ENCODE results near the gene GOSR1.

GRCh38 chr17:30450125-30451027 is 26.8 kb upstream of the GOSR1 start:
- no peak for TF ChIP-seq CTCF (IDR thresholded peaks at IDR 0.05)
- no peak for TF ChIP-seq POLR2A (IDR thresholded peaks at IDR 0.05)
